Measurements from ENCODE around the gene DET1.

DNA sequence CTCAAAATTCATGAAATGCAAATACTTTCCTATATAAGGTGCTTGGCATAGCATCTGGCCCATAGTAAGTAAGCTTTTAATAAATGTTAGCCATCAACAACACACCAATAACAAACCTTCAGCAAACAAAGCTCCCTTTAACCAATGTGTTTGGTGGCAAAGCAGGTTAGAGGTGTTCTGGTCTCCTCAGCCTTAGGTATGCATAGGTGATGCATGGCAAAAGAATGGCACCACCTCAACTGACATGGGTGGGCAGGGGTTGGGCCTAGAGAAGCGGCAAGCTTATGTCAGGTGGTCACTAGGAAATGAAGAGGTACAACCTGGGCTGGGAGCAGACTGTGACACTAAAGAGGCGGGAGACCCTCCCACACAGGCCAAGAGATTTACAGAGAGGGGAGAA lies 40.8 kb downstream of the DET1 start:
- TF ChIP-seq YY1 (IDR thresholded peaks at IDR 0.05; ENCODE audit: insufficient read depth, insufficient read length), result no peak
- TF ChIP-seq SUZ12 (IDR thresholded peaks at IDR 0.05; ENCODE audit: extremely low read depth, insufficient read depth, insufficient read length), result no peak

All from NT2/D1 (cell line).